ENCODE results near the gene SHISA9.
"Not testable (repeated sequence)": the region's sequence is repeated elsewhere in the genome, so short reads cannot be mapped to it uniquely, and the experiment has no call there.

Gene SHISA9

GRCh38 chr16:12901597-12902461 lies at the start of gene SHISA9:
Gene SHISA9, plus strand, starts transcription at chr16:12901598.
- DNase-seq: no peak

GRCh38 chr16:12853972-12854371 lies 47.4 kb upstream of the SHISA9 start:
- no peak for DNase-seq

- DNase-seq: not testable (repeated sequence)
Measured at GRCh38 chr16:12857435-12857834, 44.0 kb upstream of the SHISA9 start.

- DNase-seq: no peak
Measured at GRCh38 chr16:12862327-12862726, 39.1 kb upstream of the SHISA9 start.

GRCh38 chr16:12862941-12863340 lies 38.5 kb upstream of the SHISA9 start:
- DNase-seq: no peak

- DNase-seq: no peak
Measured at GRCh38 chr16:12866981-12867551, 34.3 kb upstream of the SHISA9 start.

- DNase-seq: peak in 1 of 2 experiments; percentile 14
Measured at GRCh38 chr16:12868169-12868568, 33.2 kb upstream of the SHISA9 start.

- DNase-seq: no peak
Measured at GRCh38 chr16:12868788-12869187, 32.6 kb upstream of the SHISA9 start.

GRCh38 chr16:12869698-12870427 lies 31.5 kb upstream of the SHISA9 start:
- DNase-seq: no peak

- DNase-seq: no peak
Measured at GRCh38 chr16:12871784-12872183, 29.6 kb upstream of the SHISA9 start.

- no peak for DNase-seq
Measured at GRCh38 chr16:12874186-12874585, 27.2 kb upstream of the SHISA9 start.

- DNase-seq: no peak
Measured at GRCh38 chr16:12876778-12877177, 24.6 kb upstream of the SHISA9 start.

GRCh38 chr16:12878973-12879372 lies 22.4 kb upstream of the SHISA9 start:
- no peak for DNase-seq

- no peak for DNase-seq
Measured at GRCh38 chr16:12879812-12880211, 21.6 kb upstream of the SHISA9 start.

- no peak for DNase-seq
Measured at GRCh38 chr16:12881182-12881581, 20.2 kb upstream of the SHISA9 start.

- no peak for DNase-seq
Measured at GRCh38 chr16:12881740-12882139, 19.7 kb upstream of the SHISA9 start.

GRCh38 chr16:12885742-12886141 lies 15.7 kb upstream of the SHISA9 start:
- no peak for DNase-seq

- no peak for DNase-seq
Measured at GRCh38 chr16:12891836-12892235, 9.6 kb upstream of the SHISA9 start.

- DNase-seq: no peak
Measured at GRCh38 chr16:12893050-12893750, 8.2 kb upstream of the SHISA9 start.

- no peak for DNase-seq
Measured at GRCh38 chr16:12896562-12896961, 4.8 kb upstream of the SHISA9 start.

GRCh38 chr16:12898551-12898950 lies 2.8 kb upstream of the SHISA9 start:
- no peak for DNase-seq

GRCh38 chr16:12899529-12900143 lies 1.8 kb upstream of the SHISA9 start:
- no peak for DNase-seq

- no peak for DNase-seq
Measured at GRCh38 chr16:12900156-12900555, 1.2 kb upstream of the SHISA9 start.
